HG03280 (cell line): ENCODE measurements around the gene LYRM4.

ENCODE experiments used
- ATAC-seq: cut with Tn5 transposase; IDR thresholded peaks from one replicate; pipeline ENCODE4 v1.9.1; 2021; ENCODE audit warnings: mild to moderate bottlenecking, moderate library complexity; ENCODE audit not compliant: unreplicated experiment

The LYRM4 gene

DNA sequence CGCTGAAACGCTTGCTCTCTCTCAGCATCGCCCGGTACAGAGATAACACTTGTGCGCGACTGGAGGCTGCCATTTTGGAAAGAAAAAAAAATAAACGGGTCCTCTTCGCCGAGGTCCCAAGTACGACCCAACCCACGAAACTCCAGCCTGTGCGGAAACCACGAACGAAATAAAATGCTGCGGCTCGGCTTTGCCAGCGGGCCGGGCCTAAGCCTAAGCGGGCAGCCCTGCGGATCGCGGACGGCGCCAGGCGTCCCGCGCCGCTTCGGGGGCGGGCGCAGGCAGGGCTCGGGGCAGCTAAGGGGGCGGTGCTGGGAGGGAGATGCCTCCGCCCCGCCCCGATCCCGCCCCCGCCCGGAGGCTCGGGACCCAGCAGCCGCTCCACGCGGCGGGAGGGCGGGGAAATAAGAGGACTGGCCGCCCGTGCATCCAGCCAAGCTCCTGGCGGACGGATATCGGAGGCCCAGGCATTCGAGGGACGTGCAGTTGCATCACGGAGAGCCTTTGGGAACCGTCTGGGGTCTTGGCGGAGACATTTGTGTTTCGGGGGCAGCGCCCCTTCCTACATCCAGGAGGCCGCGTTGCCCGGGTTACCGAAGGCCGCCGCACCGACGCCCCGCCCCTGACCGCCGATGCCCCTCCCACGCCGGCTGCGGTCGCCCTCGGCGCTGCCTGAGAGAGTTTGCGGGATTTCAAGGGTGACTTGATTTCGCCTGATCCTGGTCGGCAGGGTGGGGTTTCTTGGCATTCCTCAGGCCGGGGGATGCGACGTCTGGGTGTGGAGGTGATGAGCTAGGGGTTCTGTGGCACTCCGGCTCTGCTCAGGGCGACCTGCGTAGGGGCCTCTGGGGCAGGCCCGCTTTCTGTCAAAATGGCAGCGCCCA is at the start of gene LYRM4, which contains the start of gene FARS2:
LYRM4 (minus strand) TSS at position 290 of the 884 bp plus-strand sequence; CDS start at position 73, 217 bp downstream.
FARS2 (plus strand) TSS at position 853 of the 884 bp plus-strand sequence.
- peak; percentile 78 for ATAC-seq

DNA sequence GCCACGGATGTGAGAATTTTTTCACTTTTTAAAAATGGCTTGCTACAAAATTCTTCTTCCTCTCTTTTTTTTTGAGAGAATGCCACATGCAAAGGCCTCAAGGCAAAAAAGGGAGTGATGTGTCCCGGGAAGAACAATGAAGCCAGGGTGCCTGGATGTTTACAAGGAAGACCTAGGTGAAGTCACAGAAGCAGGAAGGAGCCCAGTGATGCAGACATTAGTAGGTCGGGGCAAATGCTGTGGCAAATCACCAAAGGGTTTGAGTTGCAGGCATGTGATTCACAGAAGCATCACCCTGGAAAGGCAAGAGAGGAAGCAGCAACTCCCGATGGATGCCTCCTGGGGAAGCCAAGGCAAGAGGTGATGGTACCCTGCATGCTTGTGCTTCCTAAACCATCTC is 47.3 kb upstream of the LYRM4 start:
- no peak for ATAC-seq

DNA sequence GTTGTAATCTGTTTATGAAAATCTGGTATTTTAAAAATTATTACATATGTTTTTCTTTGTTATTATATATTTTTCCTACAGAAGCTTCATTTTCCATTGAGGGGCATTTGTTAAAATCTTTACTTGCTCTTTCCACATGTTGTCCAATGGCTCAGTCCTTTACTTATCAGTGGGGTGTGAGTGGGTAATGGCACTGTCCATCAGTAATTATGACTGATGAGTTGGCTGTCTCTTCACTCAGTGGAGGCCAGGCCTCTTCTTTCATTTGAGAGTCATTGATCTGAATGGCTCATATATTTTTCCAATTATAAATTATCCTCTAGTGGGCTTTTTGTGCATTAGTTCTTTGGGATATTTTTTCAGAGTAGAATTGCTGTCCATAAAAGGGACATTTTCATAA is 46.3 kb upstream of the LYRM4 start:
- no peak for ATAC-seq

DNA sequence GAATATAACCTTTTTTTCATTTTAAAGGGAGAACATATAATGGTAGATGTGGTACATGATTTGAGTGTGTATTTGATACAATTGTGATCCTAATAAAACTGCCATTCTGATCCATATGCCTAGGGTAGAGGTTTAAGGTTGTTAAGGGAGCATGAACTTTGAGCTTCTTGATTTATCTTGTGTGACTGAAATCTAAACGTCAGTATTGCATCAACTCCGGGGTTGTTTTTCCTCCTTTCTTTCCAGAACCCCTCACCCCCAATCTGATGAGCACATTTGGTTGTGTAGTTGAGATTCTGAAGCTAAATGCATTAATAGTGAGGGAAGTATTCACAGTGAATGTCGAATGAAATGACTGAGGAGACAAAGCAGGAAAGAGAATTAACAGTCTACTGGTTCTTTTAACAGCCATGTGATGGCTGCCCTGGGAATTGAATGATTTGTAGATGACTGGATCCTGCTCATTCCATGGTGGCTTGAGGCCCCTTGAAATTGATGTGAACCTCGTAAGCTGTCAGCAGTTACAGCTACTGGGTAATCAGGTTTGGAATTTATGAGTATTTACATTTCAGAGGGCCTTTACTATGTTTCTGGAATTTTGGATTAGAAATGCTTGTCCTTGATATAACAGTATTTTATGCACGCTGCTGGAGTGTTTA is 45.3 kb upstream of the LYRM4 start:
- ATAC-seq = no peak

DNA sequence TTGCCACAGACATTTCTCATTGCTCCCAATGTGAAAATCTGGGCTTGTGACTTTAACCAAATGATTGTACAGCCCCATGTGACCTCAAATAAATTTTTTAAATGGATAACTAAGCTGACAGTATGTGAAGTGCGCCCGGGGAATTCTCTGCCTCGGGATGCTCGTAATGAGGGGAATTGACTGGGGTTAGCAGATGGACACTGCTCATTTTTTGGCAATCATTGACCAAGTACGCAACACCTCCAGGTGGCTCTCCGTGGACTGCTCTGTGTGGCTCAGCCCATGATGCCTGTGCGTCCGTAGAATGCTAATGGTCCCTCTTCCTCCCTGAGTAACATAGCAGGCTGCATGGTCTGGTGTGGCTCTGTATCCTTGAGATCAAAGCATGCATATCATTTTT is 42.9 kb upstream of the LYRM4 start:
- no peak for ATAC-seq

DNA sequence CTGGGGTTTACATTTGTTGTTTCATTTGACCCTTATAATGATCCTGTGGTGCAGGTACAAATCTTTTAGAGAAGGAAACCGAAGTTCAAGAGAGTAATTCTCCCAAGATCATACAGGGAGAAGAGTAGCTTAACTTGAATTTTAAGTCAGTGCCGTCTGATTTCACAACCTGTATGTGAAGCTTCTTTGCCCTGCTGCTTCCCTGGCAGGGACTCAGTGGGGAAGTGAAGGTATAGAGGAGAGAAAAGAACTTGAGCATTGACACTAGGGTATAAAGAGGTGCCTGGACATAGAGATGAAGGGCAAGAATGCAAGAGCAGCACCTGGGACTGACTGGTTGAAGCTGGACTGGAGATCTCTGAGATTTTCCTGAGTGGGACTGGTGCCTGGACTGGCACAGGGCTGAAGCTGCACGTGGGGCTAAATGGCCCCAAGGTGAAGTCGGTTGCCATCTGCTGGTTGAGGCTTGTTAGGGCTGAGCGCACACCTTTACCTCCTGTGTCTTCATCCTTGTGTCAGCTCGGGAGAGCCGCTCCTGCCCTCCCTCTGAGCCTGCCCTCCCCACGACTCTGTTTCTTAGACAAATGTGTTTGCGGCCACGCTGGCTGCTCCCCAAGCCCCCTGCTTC is 42.4 kb upstream of the LYRM4 start:
- ATAC-seq = peak; percentile 77

DNA sequence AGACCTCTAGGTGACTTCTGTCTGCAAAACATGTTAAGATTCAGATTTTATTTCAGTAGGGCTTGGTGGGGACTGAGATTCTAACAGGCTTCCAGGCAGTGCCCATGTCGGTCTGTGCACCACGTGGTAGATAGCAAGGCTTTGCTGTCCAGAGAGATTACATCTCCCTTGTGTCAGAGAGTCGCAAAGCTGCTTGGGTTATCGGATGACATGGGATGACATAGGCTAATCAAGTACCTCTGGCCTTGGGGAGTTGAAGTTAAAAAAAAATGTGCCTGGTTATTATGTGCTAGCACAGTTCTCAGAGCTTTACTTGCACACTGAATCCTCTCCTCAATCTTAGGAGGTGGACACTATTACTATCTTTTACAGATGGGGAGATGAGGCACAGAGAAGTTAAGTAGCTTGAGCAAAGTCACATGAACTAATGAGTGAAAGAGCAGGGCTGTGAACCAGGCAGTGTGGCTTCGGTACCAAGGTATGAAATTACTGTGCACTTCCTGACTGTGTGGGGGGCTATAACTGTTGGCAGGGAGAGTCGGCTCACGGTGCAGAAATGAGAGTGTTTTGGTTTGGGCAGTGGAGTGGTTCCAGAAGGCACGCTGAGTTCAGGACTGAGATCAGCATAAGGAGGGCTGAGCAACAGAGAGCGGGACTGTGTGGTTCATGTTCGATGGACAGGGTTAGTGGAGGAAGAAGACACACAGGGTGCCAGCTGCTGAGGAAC is 41.6 kb upstream of the LYRM4 start:
- peak; percentile 61 for ATAC-seq

DNA sequence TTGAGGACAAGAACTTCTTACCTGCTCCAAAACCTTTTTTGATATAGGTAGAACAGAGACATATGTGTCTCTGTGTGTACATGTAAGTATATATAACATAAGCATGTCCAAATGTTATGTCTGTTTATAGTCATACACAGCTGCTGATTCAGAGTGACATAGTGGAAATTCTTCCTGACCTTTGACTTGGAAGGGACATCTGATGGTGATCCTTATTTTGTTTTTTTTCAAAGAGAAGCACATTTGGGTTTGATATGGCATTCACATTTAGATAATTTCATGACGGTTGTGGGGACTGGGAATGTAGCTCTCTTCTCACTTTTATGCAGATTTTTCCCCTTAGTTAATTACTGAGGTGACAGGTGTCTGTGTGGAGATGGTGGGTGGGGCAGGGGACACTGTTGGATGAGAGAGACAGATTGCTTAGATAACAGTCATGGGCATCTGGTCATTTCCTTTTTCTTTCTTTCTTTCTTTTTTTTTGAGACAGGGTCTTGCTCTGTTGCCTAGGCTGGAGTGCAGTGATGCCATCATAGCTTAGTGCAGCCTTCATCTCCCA is 39.5 kb upstream of the LYRM4 start:
- ATAC-seq = no peak

DNA sequence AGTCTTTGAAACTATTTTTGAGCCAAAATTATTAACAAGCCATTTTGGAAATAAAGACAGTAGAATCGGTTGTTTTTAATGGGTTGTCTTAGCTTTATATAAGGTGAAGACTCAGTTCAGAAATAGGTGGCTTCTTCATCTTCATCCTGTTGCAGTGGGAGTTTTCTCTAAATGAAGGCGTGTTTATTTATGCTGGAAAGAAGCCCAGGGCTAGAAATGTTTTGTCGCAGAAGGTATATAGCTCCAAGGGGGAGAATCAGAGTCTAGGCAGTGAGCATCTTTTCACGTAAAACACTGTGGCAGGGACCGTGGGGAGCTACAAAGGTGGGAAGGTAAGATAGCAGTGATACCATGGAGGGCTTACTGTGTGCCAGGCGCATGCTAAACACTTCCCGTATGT is 34.9 kb upstream of the LYRM4 start:
- ATAC-seq = no peak

DNA sequence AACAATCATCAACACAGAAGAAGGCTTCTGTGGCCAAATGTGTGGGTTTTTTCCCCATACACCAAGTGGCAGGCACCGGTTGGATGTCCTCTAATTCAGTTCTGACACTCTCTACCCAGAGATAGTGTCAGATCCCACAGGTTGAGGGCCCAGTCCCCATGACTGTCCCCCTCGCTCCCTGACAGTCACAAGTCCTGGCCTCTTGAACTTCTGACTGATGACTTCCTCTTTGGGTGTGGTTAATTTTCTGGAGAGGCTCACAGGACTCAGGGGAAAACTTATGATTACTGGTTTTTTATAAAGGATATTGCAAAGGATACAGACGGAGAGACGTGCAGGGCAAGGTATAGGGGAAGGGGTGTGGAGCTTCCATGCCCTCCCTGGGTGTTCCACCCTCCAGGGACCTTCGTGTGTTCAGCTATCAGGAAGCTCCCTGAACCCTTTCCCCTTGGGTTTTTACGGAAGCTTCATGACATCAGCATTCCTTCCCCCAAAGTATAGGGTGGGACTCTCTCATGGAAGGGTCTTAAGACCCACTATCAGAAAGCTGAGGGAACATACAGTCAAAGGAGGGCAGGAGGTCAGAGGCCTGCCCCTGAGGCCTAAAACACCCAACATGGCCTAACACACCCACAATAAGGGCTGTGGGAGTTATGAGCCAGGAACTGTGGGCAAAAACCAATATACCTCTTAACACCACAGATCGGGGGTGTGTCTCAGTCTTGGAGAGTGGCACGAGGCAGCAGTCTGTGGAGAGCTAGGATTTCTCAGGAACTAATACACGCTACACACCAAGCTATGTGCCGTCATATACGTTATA is 33.9 kb upstream of the LYRM4 start:
- no peak for ATAC-seq

DNA sequence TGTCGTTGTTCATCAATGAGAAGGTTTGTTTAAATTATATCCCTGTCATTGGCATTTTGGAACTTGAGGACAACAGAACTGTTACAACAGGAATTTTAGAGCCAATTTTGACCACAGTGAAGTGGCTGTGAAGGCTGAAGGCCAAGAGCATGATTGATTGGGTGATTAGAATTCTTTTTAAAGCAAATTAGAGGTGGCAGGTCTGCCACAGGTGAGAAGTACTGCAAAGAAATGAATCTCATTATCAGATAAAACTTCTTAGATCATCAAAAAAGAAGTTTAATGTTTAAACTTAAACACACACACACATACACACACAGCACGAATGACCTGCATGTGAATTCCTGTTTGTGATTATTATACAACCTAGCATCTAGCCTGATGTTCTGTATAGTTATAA is 32.9 kb upstream of the LYRM4 start:
- no peak for ATAC-seq

DNA sequence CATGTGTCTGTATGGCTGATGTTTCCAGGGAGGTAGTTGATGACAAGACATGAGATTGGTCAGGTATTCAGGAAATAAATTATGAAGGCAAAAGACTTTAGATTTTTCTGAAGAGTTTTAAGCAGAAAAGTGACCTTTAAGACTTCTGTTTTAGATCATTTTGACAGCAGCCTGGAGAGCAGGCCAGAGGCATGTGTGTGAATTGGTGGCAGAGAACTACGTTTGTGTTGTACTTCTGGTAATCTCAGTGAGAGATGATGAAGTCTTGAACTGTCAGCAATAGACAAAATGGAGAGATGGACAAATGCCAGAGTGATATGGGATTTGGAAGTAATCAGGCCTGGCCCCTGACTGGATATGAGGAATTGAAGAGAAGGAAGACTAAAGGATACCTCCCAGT is 31.4 kb upstream of the LYRM4 start:
- no peak for ATAC-seq

DNA sequence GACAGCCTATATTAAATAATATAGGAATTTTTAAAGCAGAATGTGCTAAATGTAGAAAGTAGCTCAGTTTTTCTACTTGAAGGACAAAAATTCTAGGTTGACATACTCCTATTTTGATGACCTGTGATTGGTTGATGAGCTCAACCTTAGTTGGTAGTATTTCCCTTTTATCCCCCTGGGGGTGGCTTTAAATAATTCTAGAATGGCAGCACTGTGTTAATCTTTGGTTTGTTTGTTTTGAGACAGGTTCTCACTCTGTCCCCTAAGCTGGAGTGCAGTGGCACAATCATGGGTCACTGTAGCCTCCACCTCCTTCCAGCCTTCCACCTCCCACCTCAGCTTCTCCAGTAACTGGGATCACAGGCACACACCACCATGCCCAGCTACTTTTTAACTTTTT is 29.8 kb upstream of the LYRM4 start:
- ATAC-seq = no peak

DNA sequence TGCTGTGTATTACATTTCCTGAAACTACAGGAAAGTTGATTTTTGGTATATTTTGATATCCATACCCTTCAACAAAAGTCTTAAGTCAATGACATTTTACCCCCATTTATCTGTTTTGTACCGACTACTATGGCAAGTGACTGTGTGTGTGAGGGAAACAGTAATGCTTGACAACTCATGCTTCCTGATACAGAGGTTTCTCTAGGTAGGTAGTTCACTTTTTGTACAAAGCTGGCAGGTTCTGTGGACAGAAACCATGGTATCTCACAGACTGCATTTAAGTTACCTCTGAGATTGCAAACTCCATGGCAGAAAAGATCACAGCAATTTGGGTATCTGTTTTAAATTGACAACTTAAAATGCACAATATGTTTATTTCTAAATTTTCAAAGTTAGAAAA is 29.3 kb upstream of the LYRM4 start:
- ATAC-seq = no peak

DNA sequence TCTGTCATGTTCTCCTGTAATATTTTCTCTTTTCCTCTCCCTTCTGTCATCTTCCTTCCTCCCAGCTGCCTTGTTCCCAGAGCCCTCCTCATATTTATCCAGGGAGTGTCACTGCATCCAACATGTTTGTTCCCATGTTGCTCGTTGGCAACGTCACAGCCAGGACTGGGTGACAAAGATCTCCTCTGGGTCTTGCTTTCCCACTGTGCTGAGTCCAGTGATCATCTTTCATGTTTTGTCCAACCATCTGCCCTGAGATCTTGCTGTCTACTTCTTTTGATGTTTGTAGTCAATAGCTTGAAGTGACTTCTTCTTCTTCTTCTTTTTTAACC is 27.2 kb upstream of the LYRM4 start:
- ATAC-seq = no peak

DNA sequence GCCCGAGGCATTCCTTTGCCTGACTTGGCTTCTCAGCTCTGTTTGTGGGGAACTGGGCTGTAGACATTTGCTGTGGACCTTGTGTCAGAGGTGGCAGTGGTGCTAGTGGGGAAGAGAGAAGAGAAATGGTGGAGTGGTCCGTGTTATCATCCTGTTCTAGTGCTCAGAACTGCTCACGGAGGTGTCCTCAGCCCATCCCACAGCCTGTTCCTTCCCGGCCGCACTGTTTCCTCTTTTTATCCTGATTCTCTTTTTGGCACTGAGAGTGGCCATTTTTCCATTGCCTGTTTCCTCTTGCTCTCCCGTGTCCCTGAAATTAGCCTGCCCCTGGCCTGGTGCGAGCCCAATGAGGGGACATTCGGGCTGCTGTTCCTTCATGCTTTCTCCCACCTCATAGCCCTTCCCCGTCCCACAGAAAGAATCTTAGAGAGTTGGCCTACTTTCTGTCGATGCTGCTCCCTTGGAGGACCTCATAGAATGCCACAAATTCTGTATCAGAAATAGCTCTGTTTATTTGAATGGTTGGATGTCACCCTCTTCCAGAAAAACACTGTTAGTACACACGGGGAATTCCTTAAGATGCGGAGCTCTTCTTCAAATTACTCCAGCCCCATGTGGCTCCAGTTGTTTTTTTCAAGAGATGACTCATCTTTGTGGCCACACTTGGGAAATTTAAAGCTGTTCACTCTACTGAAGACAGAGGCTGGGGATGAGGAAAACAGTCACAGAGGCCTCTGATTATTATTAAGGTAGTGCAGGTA is 26.6 kb upstream of the LYRM4 start:
- no peak for ATAC-seq

DNA sequence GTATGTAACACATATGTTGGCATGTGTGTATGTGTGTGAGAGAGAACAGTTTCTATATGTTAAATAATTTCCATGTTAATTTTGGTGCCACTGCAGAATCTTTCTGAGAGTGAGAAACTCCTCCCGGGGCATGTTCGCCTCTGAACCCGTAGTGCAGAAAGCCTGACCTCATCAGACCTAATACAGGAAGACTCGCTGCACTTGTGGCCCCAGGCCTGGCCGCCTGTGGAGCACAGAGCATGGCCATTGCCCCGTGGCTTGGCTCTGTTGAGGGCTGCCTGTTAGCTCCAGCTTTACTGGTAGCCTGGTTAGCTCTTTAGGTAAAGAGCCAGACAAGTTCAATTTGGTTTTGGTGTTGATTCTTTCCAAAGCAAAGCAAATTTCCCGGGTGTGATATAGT is 26.0 kb upstream of the LYRM4 start:
- peak; percentile 55 for ATAC-seq

DNA sequence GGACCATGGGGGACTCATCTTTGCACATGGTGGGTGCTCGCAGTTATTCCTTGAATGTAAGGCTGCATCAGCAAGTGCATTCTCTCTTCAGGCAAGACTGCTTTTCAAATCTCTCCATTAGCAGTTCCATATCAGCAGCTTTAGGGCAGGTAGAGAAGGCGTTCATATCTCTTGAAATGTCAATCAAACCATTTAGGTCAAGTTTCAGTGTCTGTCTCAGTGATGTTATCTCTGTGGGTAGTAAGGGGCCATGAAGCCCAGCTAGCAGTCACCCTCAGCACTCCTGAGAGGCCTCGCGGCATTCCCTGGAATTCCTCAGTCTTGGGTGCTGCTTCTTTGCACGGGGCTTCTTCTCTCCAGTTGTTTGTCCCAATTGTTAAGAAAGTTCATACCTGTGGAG is 24.8 kb upstream of the LYRM4 start:
- ATAC-seq = no peak

DNA sequence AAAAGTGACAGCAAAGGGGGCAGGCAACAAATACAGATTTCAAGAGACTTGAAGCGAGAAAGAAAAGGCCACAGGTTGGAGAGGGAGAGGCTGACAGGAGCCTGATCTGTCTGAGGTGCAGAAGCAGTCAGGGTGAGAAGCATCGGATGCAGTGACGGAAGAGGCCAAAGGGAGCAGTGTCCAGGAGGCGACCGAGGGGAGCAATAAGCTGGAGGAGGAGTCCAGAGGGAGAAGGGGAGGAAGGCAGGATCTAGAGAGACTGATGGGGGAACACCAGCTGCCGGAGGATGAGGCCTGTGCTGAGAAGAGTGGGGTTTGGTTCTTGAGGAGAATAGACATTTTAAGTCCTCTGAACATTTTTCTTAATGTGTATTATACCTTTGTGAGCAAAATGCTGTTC is 24.3 kb upstream of the LYRM4 start:
- no peak for ATAC-seq
